DMS 273 (cell line): Measurements from ENCODE around the gene SCLY.
A peak's percentile ranks its signal among the peaks of the same experiment; 100 is the strongest.

Experiments
- DNase-seq: peaks from one replicate; lab custom pipeline; 2025; ENCODE audit not compliant: unreplicated experiment; lab: John Stamatoyannopoulos, UW

The SCLY gene

DNA sequence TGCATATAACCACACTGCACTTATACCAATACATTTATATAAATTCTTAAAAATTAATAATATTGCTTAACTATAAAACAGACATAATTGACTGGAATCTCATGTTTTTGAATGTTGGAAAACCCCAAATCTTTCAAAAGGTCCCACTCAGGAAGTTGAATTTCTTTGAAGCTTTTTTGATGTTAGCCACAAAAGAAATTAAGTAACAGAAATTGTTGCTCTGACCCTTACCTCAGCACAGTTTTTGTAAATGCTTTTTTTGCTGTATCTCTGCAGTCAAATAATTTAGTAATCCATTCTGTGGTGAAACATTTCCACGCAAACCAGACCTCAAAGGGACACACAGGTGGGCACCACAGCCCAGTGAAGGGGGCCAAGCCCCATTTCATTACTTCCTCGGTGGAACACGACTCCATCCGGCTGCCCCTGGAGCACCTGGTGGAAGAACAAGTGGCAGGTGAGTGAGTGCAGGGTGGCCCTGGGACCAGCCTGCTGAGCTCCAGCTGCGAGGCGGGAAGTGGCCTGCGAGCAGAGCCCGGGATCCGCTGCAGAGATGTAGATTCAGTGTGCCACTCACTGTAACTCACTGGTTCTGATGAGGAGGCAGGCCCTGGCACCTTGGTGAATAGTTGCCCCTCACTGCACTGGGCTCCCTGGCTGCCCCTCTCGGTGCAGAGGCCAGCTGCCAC lies 8.4 kb downstream of the SCLY start:
- DNase-seq, result no peak

DNA sequence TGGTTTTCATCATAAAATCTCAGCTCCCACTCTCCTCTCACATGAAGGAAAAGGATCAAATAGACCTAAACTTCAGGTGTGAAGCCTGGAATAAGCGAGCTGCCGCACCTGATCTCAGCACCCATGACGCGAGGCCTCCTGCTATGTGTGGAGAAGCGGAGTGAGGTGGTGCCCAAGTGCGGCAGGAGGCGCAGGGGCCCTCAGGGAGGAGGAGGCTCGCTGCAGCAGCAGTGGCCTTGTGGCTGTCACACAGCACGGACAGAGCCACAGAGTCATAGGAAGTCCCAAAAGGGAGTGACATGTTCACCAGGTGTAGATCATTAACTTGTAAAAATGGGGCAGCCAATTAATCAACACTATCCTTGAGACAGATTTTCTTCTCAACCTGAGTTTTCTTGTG lies 9.1 kb downstream of the SCLY start:
- no peak for DNase-seq

DNA sequence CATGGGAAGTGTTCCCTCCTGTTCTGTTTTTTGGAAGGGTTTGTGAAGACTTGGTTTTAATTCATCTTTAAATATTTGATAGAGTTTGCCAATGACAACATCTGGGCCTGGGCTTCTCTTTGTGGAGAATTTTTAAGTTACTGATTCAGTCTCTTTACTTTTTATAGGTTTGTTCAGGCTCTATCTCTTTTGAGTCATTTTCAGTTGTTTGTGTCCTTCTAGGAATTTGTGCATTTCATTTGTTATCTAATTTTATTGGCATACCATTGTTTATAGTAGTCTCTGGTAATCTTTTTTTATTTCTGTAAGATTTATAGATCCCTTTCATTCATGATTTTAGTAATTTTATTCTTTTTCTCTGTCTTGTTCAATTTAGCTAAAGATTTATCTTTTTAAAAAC lies 14.6 kb downstream of the SCLY start:
- no peak for DNase-seq

DNA sequence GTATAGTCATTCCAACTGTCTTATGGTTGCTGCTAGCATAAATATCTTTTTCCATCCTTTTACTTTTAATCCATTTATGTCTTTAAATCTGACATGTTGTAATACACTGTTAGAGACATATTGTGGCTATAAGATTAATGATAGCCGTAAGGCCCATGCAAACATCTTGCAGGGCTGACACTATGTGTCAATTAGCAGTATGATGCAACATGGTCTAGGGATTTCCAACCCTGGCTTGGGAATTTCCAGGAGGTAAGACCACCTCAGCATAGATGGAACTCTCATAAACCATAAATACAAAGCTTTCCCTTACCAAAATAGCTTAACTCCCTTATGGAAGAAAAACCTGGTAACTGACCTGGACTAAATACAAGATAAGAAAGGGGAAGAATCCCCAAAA lies 16.5 kb downstream of the SCLY start:
- DNase-seq, result no peak

DNA sequence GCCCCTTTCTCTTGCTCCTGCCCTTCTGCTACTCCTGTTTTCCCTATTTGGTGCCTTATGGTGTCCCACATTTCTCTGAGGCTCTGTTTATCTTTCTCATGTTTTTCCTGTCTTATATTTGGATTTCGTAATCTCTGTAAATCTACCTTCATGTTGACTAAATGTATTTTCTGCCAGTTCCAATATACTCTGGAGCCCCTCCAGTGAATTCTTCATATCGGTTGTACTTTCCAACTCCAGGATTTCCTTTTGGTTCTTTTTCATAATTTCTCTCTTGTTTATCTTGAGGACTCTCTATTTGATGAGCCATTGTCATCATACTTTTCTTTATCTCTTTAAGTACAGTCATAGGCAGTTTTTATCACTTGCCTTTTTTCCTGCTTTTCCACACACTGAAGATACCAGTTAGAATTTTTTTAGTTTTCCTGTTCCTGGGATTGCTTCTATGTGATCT lies 19.1 kb downstream of the SCLY start:
- DNase-seq, result no peak

DNA sequence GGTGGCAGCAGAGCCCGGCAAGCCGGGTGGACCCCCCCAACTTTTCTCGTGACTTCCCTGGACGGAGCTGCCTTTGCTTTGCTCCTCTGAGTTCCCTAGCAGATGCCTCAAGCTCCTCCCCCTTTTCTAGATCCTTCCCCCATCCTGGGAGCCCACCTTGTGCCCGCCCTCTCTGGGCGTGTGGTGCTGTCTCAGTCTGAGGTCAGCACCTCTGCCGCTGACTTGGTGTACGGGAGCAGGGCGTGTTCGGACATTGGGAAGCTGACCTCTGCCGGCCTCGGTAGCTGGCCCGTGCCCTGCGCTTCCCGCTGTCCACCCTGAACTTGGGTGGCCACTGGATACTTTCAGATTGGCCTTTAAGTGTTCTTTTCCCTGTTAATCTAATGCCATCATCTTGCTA lies 19.7 kb downstream of the SCLY start:
- DNase-seq, result no peak

DNA sequence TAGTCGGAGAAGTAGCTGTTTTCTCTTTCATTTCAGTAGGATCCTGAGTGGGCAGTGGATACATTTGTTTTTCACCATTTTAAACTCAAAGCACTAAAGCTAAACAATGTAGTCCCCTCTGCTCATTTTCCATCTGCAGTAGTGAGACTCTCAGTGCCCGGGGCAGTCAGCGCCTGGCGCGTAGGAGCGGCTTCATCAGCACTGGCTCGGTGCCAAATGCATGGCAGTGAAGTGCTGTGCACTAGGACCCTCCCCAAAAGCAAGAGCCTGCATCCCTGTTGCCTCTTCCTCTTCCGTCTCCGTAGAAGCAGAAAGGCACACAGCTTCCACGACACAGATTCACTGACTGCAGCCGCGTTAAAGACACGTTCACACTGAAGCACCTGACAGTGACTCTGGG lies 20.3 kb downstream of the SCLY start:
- no peak for DNase-seq

DNA sequence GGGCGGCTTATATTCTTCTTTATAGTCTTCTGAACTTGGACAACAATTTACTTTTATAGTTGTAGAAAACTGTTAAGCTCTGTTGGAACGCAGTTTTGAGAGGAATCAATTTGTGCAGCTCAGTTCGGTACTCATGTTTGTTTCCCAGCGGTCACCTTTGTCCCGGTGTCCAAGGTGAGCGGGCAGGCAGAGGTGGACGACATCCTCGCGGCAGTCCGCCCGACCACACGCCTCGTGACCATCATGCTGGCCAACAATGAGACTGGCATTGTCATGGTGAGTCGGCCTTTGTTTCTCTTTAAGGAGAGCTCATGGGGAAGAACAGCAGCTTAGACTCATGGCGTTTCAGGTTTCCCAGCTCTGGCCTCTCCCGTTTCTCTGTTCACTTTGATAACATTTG lies 20.8 kb downstream of the SCLY start:
- DNase-seq, result no peak

DNA sequence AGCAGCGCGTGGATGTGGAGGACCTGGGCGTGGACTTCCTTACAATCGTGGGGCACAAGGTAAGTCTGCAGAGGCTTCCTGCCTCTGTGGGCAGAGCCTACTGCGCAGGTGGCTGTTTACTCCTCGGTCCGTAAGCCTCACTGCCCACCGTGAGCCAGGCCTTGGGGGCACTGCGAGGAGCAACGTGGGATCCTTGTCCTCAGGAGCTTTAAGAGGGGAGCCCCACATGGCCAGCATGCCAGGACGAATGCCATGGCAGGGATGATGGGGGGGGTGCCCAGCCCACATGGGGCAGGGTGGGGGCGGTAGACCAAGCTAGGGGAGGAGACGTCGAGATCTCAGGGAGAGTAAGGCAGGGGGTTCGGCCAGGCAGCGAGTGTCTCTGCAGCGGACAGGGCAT lies 21.4 kb downstream of the SCLY start:
- no peak for DNase-seq

DNA sequence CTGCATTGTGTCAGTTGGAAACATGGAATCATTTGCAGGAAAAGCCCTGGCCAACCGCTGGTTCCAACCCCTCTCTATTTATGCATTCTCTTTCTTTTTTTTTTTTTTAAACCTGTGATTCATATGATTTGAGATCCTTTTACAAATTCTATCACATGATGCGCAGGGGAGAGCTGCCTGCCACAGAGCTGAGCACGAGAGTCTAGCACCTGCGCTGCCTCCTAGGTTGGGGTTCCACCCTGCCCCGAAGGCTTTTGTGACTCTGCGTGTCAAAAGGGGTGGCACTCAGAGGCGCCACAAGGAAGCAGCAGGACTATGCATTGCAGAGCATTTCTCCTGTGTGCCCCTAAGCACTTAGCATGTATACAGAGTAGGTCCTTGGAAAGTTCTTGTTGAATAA lies 22.0 kb downstream of the SCLY start:
- DNase-seq, result no peak

DNA sequence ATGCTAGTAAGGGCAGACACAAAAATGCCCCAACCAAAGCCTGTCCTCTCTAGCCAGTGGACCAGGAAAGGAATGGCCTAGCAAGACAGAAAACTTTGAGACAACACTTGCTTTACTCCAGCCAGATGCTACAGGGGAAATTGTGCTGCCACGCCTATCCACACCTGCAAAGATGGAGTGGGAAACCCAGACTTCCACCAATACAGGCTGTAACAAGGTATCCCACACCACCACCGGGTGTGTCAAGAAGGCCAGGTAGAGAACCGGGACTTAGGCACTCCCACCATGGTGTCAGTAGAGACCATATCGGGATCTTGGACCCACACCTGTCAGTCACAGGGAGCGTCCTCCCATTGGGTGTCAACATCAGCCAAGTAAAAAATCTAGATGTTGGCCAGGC lies 23.1 kb downstream of the SCLY start:
- DNase-seq, result no peak

DNA sequence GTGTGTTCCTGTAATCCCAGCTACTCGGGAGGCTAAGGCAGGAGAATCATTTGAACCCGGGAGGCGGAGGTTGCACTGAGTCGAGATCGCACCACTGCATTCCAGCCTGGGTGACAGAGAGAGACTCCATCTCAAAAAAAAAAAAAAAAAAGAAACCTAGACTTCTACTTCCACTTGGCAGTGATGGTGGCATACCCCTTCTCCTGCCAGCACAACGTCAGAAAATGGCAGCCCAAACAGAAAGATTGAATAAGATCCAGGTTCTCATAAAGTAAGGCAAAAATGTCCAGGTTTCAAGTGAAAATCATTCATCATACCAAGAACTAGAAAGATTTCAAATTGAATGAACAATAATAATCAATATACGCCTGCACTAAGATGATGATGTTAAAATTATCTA lies 24.0 kb downstream of the SCLY start:
- no peak for DNase-seq

DNA sequence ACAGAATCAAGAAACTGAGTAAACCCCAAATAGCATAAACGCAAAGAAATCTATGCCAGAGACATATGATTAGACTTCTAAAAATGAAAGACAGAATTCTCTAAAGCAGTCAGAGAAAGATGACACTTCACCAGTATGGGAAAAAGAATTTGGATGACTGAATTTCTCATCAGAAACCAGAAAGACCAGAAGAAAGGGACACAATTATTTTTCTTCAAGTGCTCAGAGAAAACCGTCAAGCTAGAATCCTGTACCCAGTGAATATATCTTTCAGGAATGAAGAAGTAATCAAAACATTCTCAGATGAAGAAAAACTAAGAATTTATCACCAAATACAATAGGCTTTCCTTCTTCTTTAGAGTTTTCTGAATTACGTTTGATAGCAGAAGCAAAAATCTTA lies 25.1 kb downstream of the SCLY start:
- no peak for DNase-seq

DNA sequence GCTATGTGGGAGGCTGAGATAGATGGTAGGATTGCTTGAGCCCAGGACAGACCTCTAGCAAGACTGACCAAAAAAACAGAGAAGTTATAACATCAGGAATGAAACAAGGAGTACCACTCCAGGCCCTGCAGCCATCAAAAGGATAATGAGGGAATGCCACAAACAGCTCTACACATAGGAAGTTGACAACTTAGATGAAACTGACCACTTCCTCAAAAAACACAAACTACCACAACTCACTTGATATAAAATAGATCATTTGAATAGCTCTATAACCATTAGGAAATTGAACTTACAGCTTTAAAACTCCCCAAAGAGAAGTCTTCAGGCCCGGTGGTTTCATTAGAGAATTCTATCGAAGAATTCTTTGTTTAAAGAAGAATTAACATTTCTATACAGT lies 26.4 kb downstream of the SCLY start:
- no peak for DNase-seq

DNA sequence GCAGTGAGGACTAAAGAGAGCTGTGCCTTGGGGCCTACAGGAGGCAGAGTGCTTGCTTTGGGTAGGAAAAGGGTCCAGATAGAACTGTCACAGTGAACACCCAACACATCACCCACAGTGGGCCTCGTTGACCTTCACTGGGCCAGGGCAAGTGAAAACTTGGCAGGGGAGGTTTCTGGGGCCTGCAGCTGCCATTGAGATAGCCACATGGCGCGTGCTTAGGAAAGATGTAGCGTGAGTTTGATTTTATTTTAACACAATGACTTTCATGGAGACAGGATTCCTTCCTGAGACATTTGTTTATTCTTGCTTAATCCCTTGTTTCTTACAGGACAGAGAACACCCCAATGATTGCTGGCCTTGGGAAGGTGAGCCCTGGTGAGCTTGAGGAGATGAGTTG lies 30.1 kb downstream of the SCLY start:
- DNase-seq, result no peak

DNA sequence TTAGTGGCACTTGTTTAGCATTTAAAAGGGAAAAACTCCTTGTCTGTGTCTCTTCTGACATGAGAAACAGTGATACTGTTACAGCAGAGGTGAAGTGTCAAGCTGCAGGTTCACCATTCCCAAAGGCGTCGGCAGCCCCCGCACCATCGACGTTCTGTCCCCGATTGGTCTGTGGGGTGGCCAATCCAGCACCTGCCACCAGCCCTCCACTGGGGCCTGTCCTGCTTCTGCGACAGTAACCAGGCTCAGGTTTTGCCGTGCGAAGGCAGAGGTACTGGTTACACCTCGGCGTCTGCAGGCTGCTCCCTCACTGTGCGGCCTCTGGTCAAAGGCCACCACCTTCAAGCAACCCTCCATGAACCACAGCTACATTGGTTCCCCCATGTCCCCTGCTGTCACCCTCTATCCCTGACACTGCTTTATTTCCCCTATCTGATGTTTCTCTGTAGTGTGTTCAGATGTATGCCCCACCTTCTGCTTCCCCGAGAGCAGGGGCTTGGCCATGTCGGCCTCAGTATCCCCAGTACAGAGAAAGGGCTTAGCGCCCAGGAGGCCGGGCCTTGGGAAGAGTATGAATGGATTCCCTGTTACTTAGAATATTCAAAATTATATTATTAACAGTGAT lies 30.7 kb downstream of the SCLY start:
- no peak for DNase-seq

DNA sequence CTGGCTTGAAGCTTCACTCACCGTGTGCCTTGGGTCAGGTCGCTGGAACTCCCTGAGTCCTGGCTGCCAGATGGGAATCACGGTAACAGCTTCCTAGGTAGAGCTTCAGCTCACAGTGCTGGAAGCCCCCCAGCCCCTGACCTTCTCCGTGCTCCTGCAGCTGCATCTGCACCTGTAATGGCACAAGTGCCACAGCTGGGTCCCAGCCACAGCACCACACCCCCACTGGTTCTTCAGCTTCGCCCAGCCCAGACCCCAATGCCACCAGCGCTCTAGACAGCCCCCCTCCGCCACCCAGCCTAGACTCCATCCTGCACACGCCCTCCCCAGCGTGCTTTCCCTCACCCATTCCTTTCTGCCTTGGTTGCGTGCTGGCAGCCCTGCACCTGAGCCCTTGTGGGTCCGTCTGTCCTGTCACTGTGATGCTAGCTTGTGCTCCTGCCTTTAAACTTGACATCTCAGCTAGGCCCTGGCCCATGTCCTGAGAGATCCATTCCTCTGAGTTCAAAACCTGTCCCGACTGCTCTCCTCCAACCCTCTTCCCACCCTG lies 31.8 kb downstream of the SCLY start:
- DNase-seq, result no peak

DNA sequence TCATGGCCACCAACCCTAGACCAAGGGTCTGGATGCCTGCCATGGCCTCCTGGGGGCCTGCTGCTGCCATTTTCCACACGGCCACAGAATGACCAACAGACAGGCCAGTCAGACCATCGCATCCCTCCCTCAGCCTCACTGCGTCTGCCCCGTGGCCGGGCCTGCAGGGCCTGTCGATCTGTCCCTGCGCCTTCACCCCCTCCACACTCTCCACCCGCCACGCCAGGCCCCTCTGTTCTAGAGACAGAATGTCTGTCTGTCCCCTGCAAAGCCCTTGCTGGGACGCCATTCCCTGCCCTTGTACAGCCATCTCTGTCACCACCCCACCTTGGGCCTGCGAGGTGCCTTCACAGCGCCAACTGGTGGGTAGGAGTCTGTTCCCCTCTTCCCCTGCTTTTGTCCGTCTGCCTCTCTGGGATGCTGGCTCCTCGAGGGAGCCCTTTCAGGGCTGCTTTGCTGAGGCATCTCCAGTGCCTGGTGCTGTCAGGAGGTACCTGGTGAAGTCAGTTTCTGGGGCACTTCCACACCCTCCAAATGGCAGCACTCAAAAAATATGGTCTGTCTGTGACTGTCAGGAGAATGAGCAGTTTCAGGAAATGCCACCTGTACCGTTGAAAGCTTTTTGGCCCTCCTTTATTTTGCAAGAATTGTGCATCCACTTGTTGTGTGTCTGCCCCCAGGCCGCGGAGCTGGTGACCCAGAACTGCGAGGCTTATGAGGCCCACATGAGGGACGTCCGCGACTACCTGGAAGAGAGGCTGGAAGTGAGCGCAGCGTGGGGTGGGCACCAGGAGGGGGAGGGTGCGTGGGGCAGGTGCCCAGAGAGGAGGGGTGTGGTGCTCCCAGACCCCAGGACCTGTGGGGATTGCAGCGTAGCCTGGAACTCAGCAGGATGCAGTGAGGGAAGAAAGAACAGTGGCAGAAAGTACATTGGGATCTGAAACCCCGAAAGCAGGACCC lies 32.7 kb downstream of the SCLY start:
- no peak for DNase-seq

DNA sequence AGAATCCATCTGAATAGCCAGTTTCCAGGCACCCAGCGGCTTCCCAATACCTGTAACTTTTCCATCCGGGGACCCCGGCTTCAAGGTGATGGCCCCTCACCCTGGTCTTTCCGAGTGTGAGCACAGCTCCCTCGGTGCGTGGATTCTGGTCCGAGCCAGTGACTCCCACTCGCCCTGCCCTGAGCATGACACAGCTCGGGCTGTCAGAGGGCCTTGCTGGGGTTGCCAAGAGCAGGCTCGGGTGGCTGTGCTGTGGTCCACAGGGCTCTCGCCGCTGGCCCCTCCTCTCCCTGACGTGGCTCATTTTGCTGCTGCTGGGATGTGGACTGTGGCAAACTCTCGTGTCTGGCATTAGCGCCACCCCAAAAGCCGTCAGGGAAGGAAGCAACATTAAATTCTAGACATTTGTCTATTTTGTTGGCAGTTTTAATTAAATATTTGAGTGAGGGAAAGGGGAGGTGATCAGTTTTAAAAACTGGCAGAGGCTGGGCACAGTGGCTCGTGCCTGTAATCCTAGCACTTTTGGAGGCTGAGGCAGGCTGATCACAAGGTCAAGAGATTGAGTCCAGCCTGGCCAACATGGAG lies 33.7 kb downstream of the SCLY start:
- no peak for DNase-seq

DNA sequence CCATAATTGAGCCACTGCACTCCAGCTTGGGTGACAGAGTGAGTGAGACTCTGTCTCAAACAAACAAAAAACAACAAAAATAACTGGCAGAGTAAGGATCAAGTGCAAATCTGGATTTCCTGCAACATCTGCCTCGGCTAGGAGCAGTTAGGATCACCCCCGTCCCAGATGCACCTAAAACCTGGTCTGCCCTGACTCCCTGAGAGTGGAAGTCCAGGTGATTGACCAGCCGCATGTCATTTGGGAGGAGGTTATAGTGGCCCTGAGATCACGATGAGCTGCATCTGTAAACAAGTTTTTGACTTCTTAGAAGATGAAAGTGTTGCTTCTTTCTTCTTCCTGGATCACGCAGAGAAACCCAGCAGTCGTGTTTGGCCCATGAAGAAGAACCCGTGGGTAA lies 34.3 kb downstream of the SCLY start:
- DNase-seq, result no peak

DNA sequence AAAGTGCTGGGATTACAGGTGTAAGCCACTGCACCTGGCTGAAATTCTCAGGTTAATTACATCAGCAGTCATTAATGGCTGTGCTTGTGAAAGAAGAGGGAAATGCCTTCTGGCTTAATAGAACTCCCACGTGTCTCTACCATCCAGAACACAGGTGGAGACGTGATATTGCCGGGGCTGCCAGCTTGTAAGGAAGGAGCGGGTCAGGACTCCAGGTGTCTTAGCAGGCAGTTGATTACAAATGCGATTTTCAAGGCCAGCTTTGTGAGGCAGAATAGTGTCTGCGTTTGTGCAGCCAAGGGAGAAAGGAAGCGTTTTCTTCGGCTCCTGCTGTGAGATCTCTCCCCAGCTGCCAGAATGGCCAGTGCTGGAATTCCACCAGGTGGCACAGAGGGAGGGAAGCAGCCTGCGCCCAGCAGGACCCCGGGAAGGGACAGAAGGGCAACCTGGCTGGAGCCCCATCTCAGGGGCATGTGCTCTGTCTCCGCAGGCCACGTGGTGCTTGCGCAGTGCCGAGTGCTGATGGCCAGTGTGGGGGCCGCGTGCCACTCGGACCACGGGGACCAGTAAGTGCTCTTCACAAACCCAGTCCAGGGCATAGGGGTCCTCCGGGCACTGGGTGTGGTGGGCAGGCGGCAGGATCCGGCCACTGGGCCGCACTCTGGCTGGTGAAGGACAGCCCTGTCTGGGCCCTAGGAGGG lies 35.7 kb downstream of the SCLY start:
- peak; percentile 92 for DNase-seq
